K562 (cell line): ENCODE data around the gene NRXN2. TPM values are rescaled to one million over a fixed set of nuclear protein-coding genes. Genes with fewer than 3 reads are reported as not detected.

Experiments
- ATAC-seq: fragments of 200-7000 bp; cut with Tn5 transposase; 3 replicates; pipeline ENCODE4 v1.9.1; 2020; ENCODE audit warnings: moderate library complexity
- BruUV-seq: library from RNA; stranded (reverse); fragments of 400-500 nt; replicated peaks from 2 replicates; lab custom pipeline; 2021; lab: Mats Ljungman, UMichigan
- CTCF ChIA-PET: fragments of 300-600 bp; formaldehyde crosslinking; extraction: SDS; loops from one replicate; lab custom pipeline; 2021; ENCODE audit warnings: low intra/inter-chr PET ratio; lab: Yijun Ruan, JAX
- POLR2A ChIA-PET: fragments of 300-600, 350-650 bp; sonication (Branson Sonifier 250); formaldehyde crosslinking; extraction: SDS; loops from one replicate; lab custom pipeline; 2021; ENCODE audit warnings: antibody characterized with exemption, inconsistent platforms; lab: Yijun Ruan, JAX
- DNase-seq, 4 experiments: peaks; one replicate each; pipeline versions ENCODE4 v3.0.0 to v3.0.0-alpha.2; 2011 to 2018; ENCODE audit warnings: low spot score in 3 of 4, mixed read lengths in 3 of 4; ENCODE audit errors: extremely low read depth in 1 of 4
- FAIRE-seq: peaks from 2 replicates; lab custom pipeline; 2011; peaks lifted over from hg19 to GRCh38; lab: Jason Lieb, UNC
- H2AFZ ChIP-seq: 2 replicates; pipeline ENCODE4 v1.6.0; 2011; ENCODE audit warnings: low read depth, low read length, control low read depth, inconsistent platforms
- H3K27ac ChIP-seq: fragments of 200-600 bp; 3 replicates; pipeline ENCODE4 v1.8.0; 2011; ENCODE audit warnings: low read depth, mild to moderate bottlenecking, control low read depth, inconsistent platforms, low read length, moderate library complexity, mixed read lengths; ENCODE audit errors: extremely low read depth
- H3K27me3 ChIP-seq, 2 experiments: fragments of 300-600 bp in 1 of 2; 2 replicates in 1 of 2; 3 replicates in 1 of 2; pipeline versions ENCODE4 v1.6.0 to v1.8.0; 2011; ENCODE audit warnings: inconsistent platforms in 2 of 2, low read length in 2 of 2, mild to moderate bottlenecking in 1 of 2, mixed read lengths in 1 of 2, moderate library complexity in 1 of 2; ENCODE audit not compliant: control insufficient read depth in 2 of 2, insufficient read depth in 2 of 2
- H3K36me3 ChIP-seq: fragments of 300-600 bp; 3 replicates; pipeline ENCODE4 v1.8.0; 2011; ENCODE audit warnings: mild to moderate bottlenecking, low read length, inconsistent platforms; ENCODE audit not compliant: control insufficient read depth, insufficient read depth
- H3K4me1 ChIP-seq, 2 experiments: fragments of 200-600 bp in 1 of 2; replicated peaks in 1 of 2; 2 replicates in 1 of 2; 3 replicates in 1 of 2; pipeline versions ENCODE4 v1.5.1 to v1.8.0; 2011; ENCODE audit warnings: inconsistent platforms in 2 of 2, low read length in 2 of 2, mild to moderate bottlenecking in 1 of 2, mixed read lengths in 1 of 2, moderate library complexity in 1 of 2; ENCODE audit not compliant: control insufficient read depth in 2 of 2, insufficient read depth in 2 of 2
- H3K4me2 ChIP-seq: 2 replicates; pipeline ENCODE4 v1.6.1; 2011; ENCODE audit warnings: low read length, control low read depth, inconsistent platforms, mixed read lengths; ENCODE audit not compliant: insufficient read depth
- H3K4me3 ChIP-seq: fragments of 200-600 bp; sonication (generic), shearing (Covaris generic); 2 replicates; pipeline ENCODE4 v1.5.1; 2016; ENCODE audit warnings: control low read depth, inconsistent platforms
- H3K79me2 ChIP-seq: fragments of 200-600 bp; 3 replicates; pipeline ENCODE4 v1.8.0; 2011; ENCODE audit warnings: low read length, inconsistent platforms; ENCODE audit not compliant: control insufficient read depth, insufficient read depth
- H3K9ac ChIP-seq, 2 experiments: 2 replicates each; pipeline versions ENCODE4 v1.6.0 to v1.6.1; 2011; ENCODE audit warnings: low read depth in 2 of 2, low read length in 2 of 2, control low read depth in 1 of 2, inconsistent platforms in 1 of 2, mild to moderate bottlenecking in 1 of 2, mixed read lengths in 1 of 2; ENCODE audit not compliant: insufficient read depth in 1 of 2
- H3K9me1 ChIP-seq: one replicate; pipeline ENCODE4 v1.6.0; 2011; ENCODE audit warnings: inconsistent platforms, mild to moderate bottlenecking, low read length, moderate library complexity; ENCODE audit not compliant: control insufficient read depth, insufficient read depth
- H3K9me3 ChIP-seq: replicated peaks from 2 replicates; pipeline ENCODE4 v1.5.1; 2011; ENCODE audit warnings: low read depth, low read length, inconsistent platforms; ENCODE audit not compliant: control insufficient read depth, insufficient read depth
- H4K20me1 ChIP-seq: replicated peaks from 2 replicates; pipeline ENCODE4 v1.6.1; 2011; ENCODE audit warnings: low read length, inconsistent platforms, mixed read lengths; ENCODE audit not compliant: control insufficient read depth, insufficient read depth
- ARID3A ChIP-seq: IDR thresholded peaks from 2 replicates; pipeline ENCODE4 v1.6.1; 2012; ENCODE audit warnings: low read depth, low read length, improper control_type of control experiment, borderline replicate concordance
- CCNT2 ChIP-seq: IDR thresholded peaks from 2 replicates; pipeline ENCODE4 v1.6.1; 2011; ENCODE audit warnings: borderline replicate concordance, low read depth, mild to moderate bottlenecking, moderate library complexity, mixed read lengths, low read length; ENCODE audit not compliant: insufficient read length; ENCODE audit errors: extremely low read depth
- CTBP1 ChIP-seq: fragments of 450-650 bp; IDR thresholded peaks from 2 replicates; pipeline ENCODE4 v1.6.1; 2016; ENCODE audit warnings: borderline replicate concordance
- HDAC1 ChIP-seq, 2 experiments: fragments of 450-650 bp; IDR thresholded peaks; 2 replicates each; pipeline ENCODE4 v1.6.1; 2016 to 2017; ENCODE audit warnings: inconsistent platforms in 1 of 2, mild to moderate bottlenecking in 1 of 2, moderate library complexity in 1 of 2
- IRF2 ChIP-seq: sonication (generic); formaldehyde crosslinking; IDR thresholded peaks from 2 replicates; pipeline ENCODE4 v1.8.1; 2022; ENCODE audit warnings: mild to moderate bottlenecking, missing genetic modification reagents
- MAFF ChIP-seq: IDR thresholded peaks from 2 replicates; pipeline ENCODE4 v1.6.1; 2012; ENCODE audit warnings: low read length, improper control_type of control experiment
- MCM3 ChIP-seq: fragments of 450-650 bp; IDR thresholded peaks from 2 replicates; pipeline ENCODE4 v1.6.1; 2016
- MEF2D ChIP-seq: conservative IDR thresholded peaks from 2 replicates; pipeline ENCODE4 v1.6.1; 2016; ENCODE audit warnings: low read depth, missing genetic modification characterization, missing compliant biosample characterization
- PHB2 ChIP-seq: fragments of 450-650 bp; IDR thresholded peaks from 2 replicates; pipeline ENCODE4 v1.6.1; 2017; ENCODE audit warnings: low read depth
- ZFP36 ChIP-seq: fragments of 150-350 bp; IDR thresholded peaks from 2 replicates; pipeline ENCODE4 v1.6.1; 2018; ENCODE audit warnings: low read length, low read depth; ENCODE audit not compliant: partially characterized antibody
- ZNF232 ChIP-seq: sonication (generic); formaldehyde crosslinking; IDR thresholded peaks from 2 replicates; pipeline ENCODE4 v1.8.0; 2022; ENCODE audit warnings: mild to moderate bottlenecking, missing genetic modification reagents
- WGBS: fragments of 100-300 bp; shearing (Covaris generic); methylation state at CpG from one replicate; pipeline ENCODE4 v1.1.6; 2016; ENCODE audit warnings: low coverage, mixed read lengths; ENCODE audit not compliant: insufficient coverage; ENCODE audit errors: missing lambda C conversion rate; 5-methylcytosine and 5-hydroxymethylcytosine counted together
- in situ Hi-C: fragments of 300-500 bp; cut with MboI; formaldehyde crosslinking; loops from 4 replicates; pipeline ENCODE4 v1.15.0; 2018; ENCODE audit warnings: inconsistent platforms, mixed read lengths
- intact Hi-C: fragments of 100-400 bp; cut with micrococcal nuclease; formaldehyde crosslinking; loops from 2 replicates; pipeline ENCODE4 v1.14.2; 2022
- polyA plus RNA-seq, 8 experiments: library from polyadenylated mRNA; depleted of rRNA in 4 of 8; stranded (reverse) in 5 of 8; unstranded in 3 of 8; fragments of >200 nt; fragmentation: Nextera tagmentation in 2 of 8; fragmentation: Illumina TruSeq in 1 of 8; extraction: Ambion mirVana in 2 of 8; extraction: Trizol in 1 of 8; gene quantifications; 2 replicates each; pipeline versions ENCODE4 v1.2.1 to v1.2.3, GENCODE V29; 2011 to 2014; ENCODE audit warnings: inconsistent platforms in 1 of 8, missing spikeins in 1 of 8
- total RNA-seq, 7 experiments: library from RNA; depleted of rRNA in 6 of 7; stranded (reverse); fragments of >200 nt in 6 of 7; fragmentation: Illumina TruSeq in 2 of 7; extraction: Trizol in 2 of 7; gene quantifications; 2 replicates each; pipeline versions ENCODE4 v1.2.1 to v1.2.3, GENCODE V29; 2011 to 2021; ENCODE audit warnings: low replicate concordance in 1 of 7
- TF ChIP-seq, protein P1 (sequence below): fragments of 250-450 bp; sonication (Bioruptor Pico); IDR thresholded peaks from 2 replicates; pipeline ENCODE4 v1.4.0; 2020; ENCODE audit warnings: mild to moderate bottlenecking, moderate library complexity
- TF ChIP-seq, protein P2 (sequence below): sonication (generic); formaldehyde crosslinking; IDR thresholded peaks from 2 replicates; pipeline ENCODE4 v1.8.0; 2023; ENCODE audit warnings: mild to moderate bottlenecking, missing genetic modification reagents

NRXN2 gene
- total and polyA plus RNA-seq, 9 of the 15 experiments (the other 6 are each of a cell fraction or from before 2014, with no cell fraction given): 0.07 to 0.47 (median 0.15) TPM; not detected in 4

GRCh38 chr11:64564947-64565889, 157.8 kb downstream of the NRXN2 start (continued):
- TF ChIP-seq MAFF (no peak), ZFP36 (peak; percentile 36)
- TF ChIP-seq, protein P1, sequence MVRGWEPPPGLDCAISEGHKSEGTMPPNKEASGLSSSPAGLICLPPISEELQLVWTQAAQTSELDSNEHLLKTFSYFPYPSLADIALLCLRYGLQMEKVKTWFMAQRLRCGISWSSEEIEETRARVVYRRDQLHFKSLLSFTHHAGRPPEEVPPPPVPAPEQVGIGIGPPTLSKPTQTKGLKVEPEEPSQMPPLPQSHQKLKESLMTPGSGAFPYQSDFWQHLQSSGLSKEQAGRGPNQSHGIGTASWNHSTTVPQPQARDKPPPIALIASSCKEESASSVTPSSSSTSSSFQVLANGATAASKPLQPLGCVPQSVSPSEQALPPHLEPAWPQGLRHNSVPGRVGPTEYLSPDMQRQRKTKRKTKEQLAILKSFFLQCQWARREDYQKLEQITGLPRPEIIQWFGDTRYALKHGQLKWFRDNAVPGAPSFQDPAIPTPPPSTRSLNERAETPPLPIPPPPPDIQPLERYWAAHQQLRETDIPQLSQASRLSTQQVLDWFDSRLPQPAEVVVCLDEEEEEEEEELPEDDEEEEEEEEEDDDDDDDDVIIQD (CRISPR knock-in tag): 0 out of 2 replicates have a peak, but pooled peaks have one; percentile 30
- TF ChIP-seq, all 486 proteins: peak for 5

DNA sequence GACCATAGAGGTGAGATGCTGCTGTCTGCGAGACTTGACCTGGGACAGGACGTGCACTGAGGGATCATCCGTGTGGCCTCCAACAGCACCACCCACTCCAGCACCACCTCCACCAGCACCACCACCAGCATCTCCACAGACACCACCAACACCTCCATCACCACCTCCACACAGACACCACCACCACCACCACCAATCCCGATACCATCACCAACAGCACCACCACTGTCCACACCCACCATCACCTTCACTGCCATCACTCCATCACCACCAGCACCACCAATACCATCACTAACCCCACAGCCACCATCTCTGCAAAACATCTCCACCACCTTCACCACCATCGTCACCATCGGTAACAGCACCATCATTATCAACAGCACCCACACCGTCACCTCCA, 158.6 kb downstream of the NRXN2 start:
- TF ChIP-seq ARID3A (no peak), IRF2 (no peak), ZNF232 (CRISPR knock-in tag) (no peak), MCM3 (peak; percentile 44; the same call in 1 of the 2 replicates), HDAC1 (IDR thresholded peaks at IDR 0.05) (0 out of 4 replicates have a peak, but pooled peaks of 1 of the 2 experiments have one; percentile 20), PHB2 (0 out of 2 replicates have a peak, but pooled peaks have one; percentile 25), CCNT2 (no peak), CTBP1 (0 out of 2 replicates have a peak, but pooled peaks have one; percentile 23), MEF2D (tag) (no peak)
- TF ChIP-seq, protein P2, sequence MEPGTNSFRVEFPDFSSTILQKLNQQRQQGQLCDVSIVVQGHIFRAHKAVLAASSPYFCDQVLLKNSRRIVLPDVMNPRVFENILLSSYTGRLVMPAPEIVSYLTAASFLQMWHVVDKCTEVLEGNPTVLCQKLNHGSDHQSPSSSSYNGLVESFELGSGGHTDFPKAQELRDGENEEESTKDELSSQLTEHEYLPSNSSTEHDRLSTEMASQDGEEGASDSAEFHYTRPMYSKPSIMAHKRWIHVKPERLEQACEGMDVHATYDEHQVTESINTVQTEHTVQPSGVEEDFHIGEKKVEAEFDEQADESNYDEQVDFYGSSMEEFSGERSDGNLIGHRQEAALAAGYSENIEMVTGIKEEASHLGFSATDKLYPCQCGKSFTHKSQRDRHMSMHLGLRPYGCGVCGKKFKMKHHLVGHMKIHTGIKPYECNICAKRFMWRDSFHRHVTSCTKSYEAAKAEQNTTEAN: no peak
- H3K9ac ChIP-seq: no peak overlapping the region
- H2AFZ ChIP-seq: no peak overlapping the region
- peaks cover 0 to 43% of the 10 kb centered on the region in 2 experiments; a peak in 2 of 5 replicates for H3K4me1 ChIP-seq
- no peak overlapping the region for H3K4me3 ChIP-seq
- peaks cover 8% of the 10 kb centered on the region; the same call in 1 of the 2 replicates for H4K20me1 ChIP-seq
- no peak overlapping the region for H3K4me2 ChIP-seq
- peaks cover 14 to 62% of the 10 kb centered on the region in 2 experiments; a peak in 4 of 5 replicates for H3K27me3 ChIP-seq
- DNase-seq: no peak
- H3K79me2 ChIP-seq: no peaks in the 10 kb centered on the region
- no peak for FAIRE-seq
- ATAC-seq: no peak
- WGBS: 21% methylated on average over 7 of the region's 7 CpGs
- no peaks in the 10 kb centered on the region for H3K9me3 ChIP-seq
- no peaks in the 10 kb centered on the region for H3K9me1 ChIP-seq
- in situ Hi-C loops (no loop called here), intact Hi-C loops (no loop called here)
- H3K27ac ChIP-seq: no peak overlapping the region; the same call in 2 of the 3 replicates
- H3K36me3 ChIP-seq: no peaks in the 10 kb centered on the region
- POLR2A ChIA-PET: interaction anchor here (1.0 to 1.2 kb wide), 3 partner anchors 11 to 124 kb away, joined by 3 to 6 read pairs (median 3); no protein-coding TSS in a partner anchor
- BruUV-seq: no TSS peak
- CTCF ChIA-PET: no interaction called here
